GM12878 (cell line): ENCODE results near the gene GRIPAP1.

Source experiments
- CTCF ChIP-seq, 3 experiments: IDR thresholded peaks in 2 of 3; conservative IDR thresholded peaks in 1 of 3; 2 replicates each; pipeline ENCODE4 v1.5.1; 2011; ENCODE audit warnings: low read depth in 3 of 3, low read length in 3 of 3, mild to moderate bottlenecking in 3 of 3, control low read depth in 2 of 3, moderate library complexity in 2 of 3, inconsistent platforms in 1 of 3, mixed read lengths in 1 of 3; ENCODE audit not compliant: control insufficient read depth in 2 of 3, insufficient read depth in 1 of 3; ENCODE audit errors: extremely low read depth in 1 of 3
- NFIC ChIP-seq: IDR thresholded peaks from 2 replicates; pipeline ENCODE4 v1.6.1; 2012; ENCODE audit warnings: low read depth, mild to moderate bottlenecking, inconsistent platforms, low read length, moderate library complexity

- no peak for TF ChIP-seq NFIC
- TF ChIP-seq CTCF (IDR thresholded peaks at IDR 0.05 in 2 of 3, conservative IDR thresholded peaks at IDR 0.05 in 1 of 3; ENCODE audit: control insufficient read depth in 2 of 3, extremely low read depth in 1 of 3, insufficient read depth in 1 of 3, low read depth in 3 of 3, low read length in 3 of 3): no peak
Observed at GRCh38 chrX:49019599-49020249, 17.7 kb upstream of the GRIPAP1 start.
